Thoracic aorta (tissue), 2 donors: ENCODE data around the gene KLHDC7B. TPM values are rescaled to one million over a fixed set of nuclear protein-coding genes. Genes with fewer than 3 reads are reported as not detected.

ENCODE experiments used
- ATAC-seq: fragments of 150-250 bp; one replicate; pipeline ENCODE4 v1.8.0; 2017; ENCODE audit warnings: low read depth; ENCODE audit not compliant: insufficient number of reproducible peaks, low FRiP score
- DNase-seq: peaks from one replicate; pipeline ENCODE4 v3.0.0-alpha.2; 2020; ENCODE audit warnings: low spot score
- H3K27ac ChIP-seq, 2 donors: fragments of 200-600 bp; sonication (generic); 1 replicate in 1 of 2; 2 replicates in 1 of 2; pipeline ENCODE4 v1.5.1; 2016; ENCODE audit warnings: mild to moderate bottlenecking in 2 of 2, moderate library complexity in 2 of 2
- H3K27me3 ChIP-seq: fragments of 200-600 bp; sonication (generic); replicated peaks from 2 replicates; pipeline ENCODE4 v1.6.0; 2016; ENCODE audit warnings: mild to moderate bottlenecking; ENCODE audit not compliant: insufficient read depth
- H3K36me3 ChIP-seq: fragments of 200-600 bp; sonication (generic); one replicate; pipeline ENCODE4 v1.5.1; 2016
- H3K4me1 ChIP-seq, 2 donors: fragments of 200-600 bp; sonication (generic); 1 replicate in 1 of 2; 2 replicates in 1 of 2; pipeline versions ENCODE4 v1.5.1 to v1.6.0; 2016; ENCODE audit warnings: low read depth in 2 of 2, mild to moderate bottlenecking in 1 of 2; ENCODE audit not compliant: control insufficient read depth in 1 of 2
- H3K4me3 ChIP-seq: fragments of 200-600 bp; sonication (generic); 2 replicates; pipeline ENCODE4 v1.5.1; 2016; ENCODE audit warnings: mild to moderate bottlenecking
- H3K9me3 ChIP-seq: fragments of 200-600 bp; sonication (generic); 2 replicates; pipeline ENCODE4 v1.5.1; 2016
- total RNA-seq, 2 donors: library from RNA; depleted of rRNA; stranded (reverse); fragments of >200 nt; gene quantifications; one replicate each; pipeline versions ENCODE4 v1.1.0 to v1.2.3, GENCODE V29; 2016
- TF ChIP-seq, protein P1 (sequence below): fragments of 200-600 bp; sonication (generic); IDR thresholded peaks from one replicate; pipeline ENCODE4 v1.5.1; 2019; ENCODE audit warnings: antibody characterized with exemption

Gene KLHDC7B
- total RNA-seq, 2 donors from 2014 or later: not detected

DNA sequence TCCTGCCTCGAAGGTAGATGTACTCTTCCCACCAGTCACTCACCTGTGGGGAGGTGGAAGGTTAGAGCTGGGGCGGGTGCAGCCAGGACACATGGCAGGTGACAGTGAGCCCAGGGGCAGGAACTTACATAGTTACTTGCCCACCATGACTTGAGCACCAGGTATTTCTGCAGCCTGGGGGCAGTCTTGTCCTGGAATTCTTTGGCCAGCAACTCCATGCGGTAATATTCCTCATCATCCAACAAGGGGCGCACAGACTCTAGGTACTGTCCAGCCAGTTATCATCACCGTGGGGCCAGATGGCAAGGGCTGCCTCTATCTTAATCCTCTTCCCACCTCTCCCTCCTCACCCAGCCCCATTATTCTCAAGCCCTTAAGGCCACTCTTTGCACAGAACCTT, 30.4 kb downstream of the KLHDC7B start:
- H3K9me3 ChIP-seq: no peaks in the 10 kb centered on the region
- no peak for DNase-seq
- ATAC-seq: no peak
- TF ChIP-seq, protein P1, sequence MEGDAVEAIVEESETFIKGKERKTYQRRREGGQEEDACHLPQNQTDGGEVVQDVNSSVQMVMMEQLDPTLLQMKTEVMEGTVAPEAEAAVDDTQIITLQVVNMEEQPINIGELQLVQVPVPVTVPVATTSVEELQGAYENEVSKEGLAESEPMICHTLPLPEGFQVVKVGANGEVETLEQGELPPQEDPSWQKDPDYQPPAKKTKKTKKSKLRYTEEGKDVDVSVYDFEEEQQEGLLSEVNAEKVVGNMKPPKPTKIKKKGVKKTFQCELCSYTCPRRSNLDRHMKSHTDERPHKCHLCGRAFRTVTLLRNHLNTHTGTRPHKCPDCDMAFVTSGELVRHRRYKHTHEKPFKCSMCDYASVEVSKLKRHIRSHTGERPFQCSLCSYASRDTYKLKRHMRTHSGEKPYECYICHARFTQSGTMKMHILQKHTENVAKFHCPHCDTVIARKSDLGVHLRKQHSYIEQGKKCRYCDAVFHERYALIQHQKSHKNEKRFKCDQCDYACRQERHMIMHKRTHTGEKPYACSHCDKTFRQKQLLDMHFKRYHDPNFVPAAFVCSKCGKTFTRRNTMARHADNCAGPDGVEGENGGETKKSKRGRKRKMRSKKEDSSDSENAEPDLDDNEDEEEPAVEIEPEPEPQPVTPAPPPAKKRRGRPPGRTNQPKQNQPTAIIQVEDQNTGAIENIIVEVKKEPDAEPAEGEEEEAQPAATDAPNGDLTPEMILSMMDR: no peak
- H3K4me1 ChIP-seq: peaks cover 3 to 9% of the 10 kb centered on the region in 2 donors
- H3K27ac ChIP-seq: no peak overlapping the region
- no peak overlapping the region for H3K4me3 ChIP-seq
- no peaks in the 10 kb centered on the region for H3K36me3 ChIP-seq
- H3K27me3 ChIP-seq: no peaks in the 10 kb centered on the region

DNA sequence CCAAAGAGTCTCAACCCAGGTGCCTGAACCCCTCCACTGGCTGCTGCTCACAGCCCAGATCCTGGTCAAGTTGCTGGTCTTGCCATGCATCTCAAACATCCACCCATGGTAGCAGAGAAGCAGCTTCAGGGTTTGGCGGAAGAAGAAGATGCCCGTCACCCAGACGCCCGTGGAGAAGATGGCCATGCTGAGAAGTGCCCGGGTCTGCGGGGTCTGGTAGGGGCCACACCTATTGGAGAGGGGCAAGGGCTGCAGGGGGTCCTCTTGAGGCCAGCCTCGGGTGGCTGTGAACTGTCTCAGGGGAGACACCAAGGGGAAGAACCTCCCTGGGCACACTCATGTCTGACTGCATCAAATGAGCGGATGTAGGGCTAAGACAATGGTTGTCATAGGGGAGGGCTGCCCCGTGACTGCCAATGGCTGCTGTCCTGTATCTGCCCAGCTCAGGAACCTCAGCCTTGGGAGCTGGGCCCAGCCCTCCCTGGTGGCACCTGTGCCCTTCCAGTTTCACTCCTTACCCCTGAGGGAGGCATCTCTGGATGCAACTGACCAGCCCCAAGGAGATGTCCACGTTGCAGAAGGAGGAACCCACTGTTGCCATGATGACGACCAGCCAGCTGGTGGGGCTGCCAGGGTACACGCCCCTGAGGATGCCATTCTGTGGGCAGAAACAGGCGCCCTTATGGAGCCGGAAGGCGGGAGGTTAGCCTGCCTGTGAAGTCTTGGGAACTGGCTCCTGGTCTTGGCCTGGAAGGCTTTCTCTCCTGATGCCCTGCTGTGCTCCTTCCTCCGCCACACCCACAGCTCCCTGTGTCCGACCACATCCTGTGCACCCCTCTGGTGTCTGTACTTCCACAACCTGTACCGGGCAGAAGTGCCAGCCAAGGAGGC, 31.4 kb downstream of the KLHDC7B start:
- TF ChIP-seq, protein P1: no peak
- Histone ChIP-seq H3K27ac (no peak overlapping the region), H3K36me3 (no peaks in the 10 kb centered on the region), H3K4me3 (no peak overlapping the region), H3K27me3 (no peaks in the 10 kb centered on the region), H3K4me1 (peaks cover 3 to 19% of the 10 kb centered on the region in 2 donors), H3K9me3 (no peaks in the 10 kb centered on the region)
- ATAC-seq (no peak), DNase-seq (no peak)

GRCh38 chr22:50577697-50577986, 31.9 kb downstream of the KLHDC7B start:
- DNase-seq: no peak
- no peaks in the 10 kb centered on the region for H3K27me3 ChIP-seq
- no peaks in the 10 kb centered on the region for H3K9me3 ChIP-seq
- H3K4me1 ChIP-seq: peaks cover 3 to 19% of the 10 kb centered on the region in 2 donors
- TF ChIP-seq, protein P1: no peak
- no peaks in the 10 kb centered on the region for H3K36me3 ChIP-seq
- H3K4me3 ChIP-seq: no peak overlapping the region
- H3K27ac ChIP-seq: no peak overlapping the region
- ATAC-seq: no peak

DNA sequence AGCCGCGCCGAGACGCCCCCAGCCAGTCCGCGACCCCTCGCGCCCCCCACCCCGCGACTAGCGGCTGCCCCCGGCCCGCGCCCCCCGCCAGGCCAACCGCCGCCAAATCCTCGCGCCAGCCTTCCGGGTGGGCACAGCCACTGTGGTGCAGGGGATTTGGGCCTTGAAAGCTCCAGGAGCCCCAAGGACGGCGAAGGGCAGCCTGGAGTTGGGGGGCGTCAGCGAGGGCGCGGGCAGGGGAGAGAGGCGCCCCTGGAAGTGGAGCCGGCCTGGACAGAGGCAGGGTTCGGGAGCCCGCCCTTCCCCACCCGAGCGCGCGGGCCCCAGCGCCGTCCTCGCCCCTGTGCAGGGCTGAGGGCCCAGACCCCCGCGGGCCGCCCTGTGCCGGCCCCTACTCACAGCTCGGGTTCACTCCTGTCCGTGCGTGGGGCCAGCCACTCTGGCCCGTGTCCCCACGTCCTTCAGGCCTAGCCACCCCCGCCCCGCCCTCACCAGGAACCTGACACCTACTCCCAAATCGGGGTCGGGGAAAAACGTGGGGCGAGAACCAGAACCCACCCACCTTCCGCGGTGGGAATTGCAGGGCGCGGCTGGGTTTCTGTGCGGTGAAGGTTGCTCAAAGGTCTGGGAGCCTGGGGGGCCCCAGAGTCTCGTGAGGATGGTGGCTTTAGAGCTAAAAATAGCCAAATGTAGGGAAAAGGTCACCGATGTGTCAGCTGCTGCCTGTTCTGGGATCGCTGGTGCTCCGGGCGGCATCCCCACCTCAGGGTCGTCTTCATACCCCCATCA, 32.5 kb downstream of the KLHDC7B start, which contains the start of gene CPT1B:
CPT1B (minus strand) TSS at position 441 of the 789 bp plus-strand sequence. CDS start 512 bp downstream, outside the sequence.
- ATAC-seq (no peak), DNase-seq (no peak)
- no peaks in the 10 kb centered on the region for H3K27me3 ChIP-seq
- no peaks in the 10 kb centered on the region for H3K9me3 ChIP-seq
- H3K4me3 ChIP-seq: no peak within 1 kb of the TSS
- TF ChIP-seq, protein P1: no peak
- H3K4me1 ChIP-seq: peaks cover 3 to 19% of the 10 kb centered on the region in 2 donors
- H3K27ac ChIP-seq: no peak within 1 kb of the TSS
- H3K36me3 ChIP-seq: no peaks in the 10 kb centered on the region

DNA sequence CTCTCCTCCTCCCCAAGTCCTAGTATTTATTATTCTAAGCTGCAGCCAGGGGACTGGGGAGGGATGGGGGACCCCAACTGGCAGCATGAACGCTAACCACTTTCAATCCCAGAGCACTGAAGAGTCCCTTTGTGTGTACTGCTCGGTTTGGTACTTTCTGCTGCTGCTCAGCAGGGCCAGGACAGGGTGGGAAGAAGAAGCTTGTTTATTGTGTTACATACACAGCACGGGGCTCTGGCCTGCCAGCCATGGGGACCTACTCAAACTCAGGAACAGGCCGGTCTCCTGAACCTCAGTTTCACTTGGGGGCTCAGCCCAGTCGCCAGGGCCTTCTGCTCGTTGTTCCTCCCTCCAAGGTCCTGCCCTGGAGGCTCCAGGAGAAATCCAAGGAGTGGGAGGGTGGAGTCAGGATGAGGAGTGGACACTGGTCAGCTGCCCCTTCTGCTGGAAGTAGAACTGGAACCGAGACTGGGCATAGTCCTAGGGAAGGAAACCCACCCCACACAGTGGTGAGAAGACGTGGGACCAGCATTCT, 33.1 kb downstream of the KLHDC7B start:
- H3K36me3 ChIP-seq: no peaks in the 10 kb centered on the region
- H3K27me3 ChIP-seq: no peaks in the 10 kb centered on the region
- ATAC-seq (no peak), DNase-seq (no peak)
- peaks cover 7 to 25% of the 10 kb centered on the region in 2 donors for H3K4me1 ChIP-seq
- H3K9me3 ChIP-seq: no peaks in the 10 kb centered on the region
- H3K27ac ChIP-seq: no peak overlapping the region
- H3K4me3 ChIP-seq: no peak overlapping the region
- TF ChIP-seq, protein P1: no peak
